Smooth muscle cell (in vitro differentiated cells): ENCODE measurements around the gene CFAP43. TPM values are rescaled to one million over a fixed set of nuclear protein-coding genes. Genes with fewer than 3 reads are reported as not detected.

ENCODE experiments used
- DNase-seq: peaks from one replicate; lab custom pipeline; 2025; ENCODE audit not compliant: unreplicated experiment; lab: John Stamatoyannopoulos, UW
- H2AFZ ChIP-seq: fragments of 200-600 bp; sonication (generic); 2 replicates; pipeline ENCODE4 v1.6.0; 2016; ENCODE audit warnings: antibody characterized with exemption, low read depth, mild to moderate bottlenecking
- H3F3A ChIP-seq: fragments of 200-600 bp; sonication (generic); 2 replicates; pipeline ENCODE4 v1.6.0; 2017; ENCODE audit warnings: antibody characterized with exemption, low read depth
- H3K27ac ChIP-seq: fragments of 200-600 bp; sonication (generic); 2 replicates; pipeline ENCODE4 v1.5.1; 2016; ENCODE audit warnings: low read depth, mild to moderate bottlenecking
- H3K27me3 ChIP-seq: fragments of 200-600 bp; sonication (generic); 2 replicates; pipeline ENCODE4 v1.6.1; 2016; ENCODE audit warnings: low read depth, mild to moderate bottlenecking
- H3K36me3 ChIP-seq: fragments of 200-600 bp; sonication (generic); 2 replicates; pipeline ENCODE4 v1.5.1; 2016; ENCODE audit warnings: low read depth
- H3K4me1 ChIP-seq: fragments of 200-600 bp; sonication (generic); 2 replicates; pipeline ENCODE4 v1.5.1; 2016; ENCODE audit warnings: low read depth
- H3K4me2 ChIP-seq: fragments of 200-600 bp; sonication (generic); 2 replicates; pipeline ENCODE4 v1.6.0; 2016; ENCODE audit warnings: mild to moderate bottlenecking
- H3K4me3 ChIP-seq: fragments of 200-600 bp; sonication (generic); 2 replicates; pipeline ENCODE4 v1.5.1; 2016; ENCODE audit warnings: mild to moderate bottlenecking
- H3K79me2 ChIP-seq: fragments of 200-600 bp; sonication (generic); 2 replicates; pipeline ENCODE4 v1.6.0; 2016; ENCODE audit warnings: low read depth, mild to moderate bottlenecking
- H3K9ac ChIP-seq: fragments of 200-600 bp; sonication (generic); 2 replicates; pipeline ENCODE4 v1.6.0; 2016; ENCODE audit warnings: low read depth
- H3K9me3 ChIP-seq: fragments of 200-600 bp; sonication (generic); replicated peaks from 2 replicates; pipeline ENCODE4 v1.5.1; 2016; ENCODE audit warnings: low read depth
- H4K20me1 ChIP-seq: fragments of 200-600 bp; sonication (generic); 2 replicates; pipeline ENCODE4 v1.6.0; 2016; ENCODE audit warnings: low read depth
- CTCF ChIP-seq: fragments of 200-600 bp; sonication (generic); IDR thresholded peaks from 2 replicates; pipeline ENCODE4 v1.5.1; 2017; ENCODE audit warnings: borderline replicate concordance, mild to moderate bottlenecking, antibody characterized with exemption; ENCODE audit not compliant: insufficient read depth, poor library complexity, severe bottlenecking
- WGBS: methylation state at CpG from one replicate; pipeline ENCODE4 v1.1.7; 2016; ENCODE audit warnings: low lambda C conversion rate; 5-methylcytosine and 5-hydroxymethylcytosine counted together
- polyA plus RNA-seq: library from polyadenylated mRNA; unstranded; fragments of >200 nt; fragmentation: Nextera tagmentation; extraction: Ambion mirVana; gene quantifications from 2 replicates; pipeline ENCODE4 v1.2.1, GENCODE V29; 2016
- total RNA-seq: library from RNA; depleted of rRNA; stranded (reverse); fragments of >200 nt; gene quantifications from 2 replicates; pipeline ENCODE4 v1.2.3, GENCODE V29; 2014

Gene CFAP43
- total and polyA plus RNA-seq, 2 experiments from 2014 or later, result 0.04 to 0.50 TPM

- Histone ChIP-seq H3K9me3 (no peaks in the 10 kb centered on the region), H3K4me2 (no peak overlapping the region), H3K27me3 (peaks cover 4% of the 10 kb centered on the region), H2AFZ (no peak overlapping the region), H3K4me3 (no peak overlapping the region), H3K4me1 (no peaks in the 10 kb centered on the region), H4K20me1 (no peaks in the 10 kb centered on the region), H3K27ac (no peak overlapping the region), H3K79me2 (no peaks in the 10 kb centered on the region), H3F3A (no peaks in the 10 kb centered on the region), H3K9ac (no peak overlapping the region), H3K36me3 (no peaks in the 10 kb centered on the region)
- no peak for TF ChIP-seq CTCF
- DNase-seq, result no peak
- 79% methylated on average over 1 of the region's 1 CpG for WGBS
These were observed 130.3 kb downstream of the CFAP43 start for GRCh38 chr10:104101902-104102301.

DNA sequence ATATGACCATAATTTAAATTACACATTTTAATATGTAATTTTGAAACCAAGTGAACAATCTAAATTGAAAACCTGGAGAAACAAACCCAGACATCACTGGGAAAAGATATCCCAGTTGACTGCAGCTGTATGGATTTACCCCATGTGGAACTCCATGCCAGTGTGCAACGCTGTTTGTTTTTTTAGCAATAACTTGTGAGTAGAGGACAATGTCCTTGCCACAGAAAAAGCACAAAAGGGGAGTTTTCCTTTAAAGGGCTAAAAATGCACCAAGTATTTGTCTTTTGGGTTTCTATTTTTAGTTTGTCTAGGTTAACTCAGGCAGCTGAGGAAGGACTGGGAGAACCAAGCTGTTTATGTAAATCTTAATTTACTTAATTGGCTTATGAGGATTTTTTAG, 131.4 kb downstream of the CFAP43 start:
- no peaks in the 10 kb centered on the region for H3K4me1 ChIP-seq
- H3K4me2 ChIP-seq, result no peak overlapping the region
- H3F3A ChIP-seq, result no peaks in the 10 kb centered on the region
- H3K9ac ChIP-seq, result no peak overlapping the region
- H4K20me1 ChIP-seq, result no peaks in the 10 kb centered on the region
- no peak overlapping the region for H3K4me3 ChIP-seq
- no peak for DNase-seq
- no peak overlapping the region for H3K27ac ChIP-seq
- H2AFZ ChIP-seq, result no peak overlapping the region
- peaks cover 4% of the 10 kb centered on the region for H3K27me3 ChIP-seq
- H3K79me2 ChIP-seq, result no peaks in the 10 kb centered on the region
- H3K9me3 ChIP-seq, result no peaks in the 10 kb centered on the region
- TF ChIP-seq CTCF, result no peak
- WGBS, result 0% methylated on average over 1 of the region's 1 CpG
- no peaks in the 10 kb centered on the region for H3K36me3 ChIP-seq

GRCh38 chr10:104099941-104100340, 132.2 kb downstream of the CFAP43 start:
- DNase-seq, result no peak
- H3K36me3 ChIP-seq, result no peaks in the 10 kb centered on the region
- peaks cover 4% of the 10 kb centered on the region for H3K27me3 ChIP-seq
- no peaks in the 10 kb centered on the region for H3F3A ChIP-seq
- H3K4me3 ChIP-seq, result no peak overlapping the region
- no peaks in the 10 kb centered on the region for H3K79me2 ChIP-seq
- no peak overlapping the region for H3K27ac ChIP-seq
- no peak overlapping the region for H2AFZ ChIP-seq
- no peaks in the 10 kb centered on the region for H3K4me1 ChIP-seq
- TF ChIP-seq CTCF, result no peak
- no peaks in the 10 kb centered on the region for H4K20me1 ChIP-seq
- H3K9me3 ChIP-seq, result no peaks in the 10 kb centered on the region
- H3K4me2 ChIP-seq, result no peak overlapping the region
- H3K9ac ChIP-seq, result no peak overlapping the region

DNA sequence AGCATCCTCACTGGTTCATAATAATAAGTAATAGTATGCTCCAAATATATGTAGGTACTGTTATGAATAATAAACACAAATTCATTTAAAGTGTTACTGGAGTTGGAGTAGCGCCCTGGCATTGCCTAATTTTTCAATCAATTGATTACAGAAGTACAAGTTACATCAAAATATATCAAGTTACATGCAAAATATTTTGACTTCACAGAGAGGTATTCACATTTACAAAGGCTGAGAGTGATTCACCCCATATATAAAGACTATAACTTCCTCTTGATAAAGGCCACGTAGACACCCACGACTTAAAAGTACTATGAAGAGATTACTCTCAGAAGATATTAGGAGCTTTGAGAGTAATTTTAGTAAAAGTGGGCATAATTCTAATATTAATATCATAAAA, 132.9 kb downstream of the CFAP43 start:
- WGBS, result 65% methylated on average over 3 of the region's 3 CpGs
- Histone ChIP-seq H3K79me2 (no peaks in the 10 kb centered on the region), H2AFZ (no peak overlapping the region), H4K20me1 (no peaks in the 10 kb centered on the region), H3K9me3 (no peaks in the 10 kb centered on the region), H3K4me2 (peak overlapping the region; percentile 19), H3K4me3 (no peak overlapping the region), H3F3A (no peaks in the 10 kb centered on the region), H3K27ac (peak overlapping the region; percentile 14), H3K27me3 (peaks cover 4% of the 10 kb centered on the region), H3K9ac (no peak overlapping the region), H3K36me3 (no peaks in the 10 kb centered on the region), H3K4me1 (no peaks in the 10 kb centered on the region)
- no peak for TF ChIP-seq CTCF
- no peak for DNase-seq
